Memory B cell (primary cell): ENCODE results near the gene BSN.
A peak's percentile ranks its signal among the peaks of the same experiment; 100 is the strongest.

Experiments used
- ATAC-seq: fragments of 150-1000 bp; cut with Tn5 transposase; 2 replicates; pipeline ENCODE4 v1.10.0; 2021; ENCODE audit warnings: low read depth, mild to moderate bottlenecking, moderate library complexity
- DNase-seq, 2 donors: peaks; one replicate each; pipeline ENCODE4 v3.0.0; 2022; ENCODE audit warnings: low spot score in 2 of 2
- H3K27ac Mint-ChIP-seq: one replicate; pipeline ENCODE4 v1.8.0; 2022; ENCODE audit warnings: mild to moderate bottlenecking, moderate library complexity, mixed read lengths
- H3K27me3 Mint-ChIP-seq: one replicate; pipeline ENCODE4 v1.8.0; 2022; ENCODE audit warnings: mixed read lengths
- H3K36me3 Mint-ChIP-seq: one replicate; pipeline ENCODE4 v1.8.0; 2022; ENCODE audit warnings: mild to moderate bottlenecking, mixed read lengths
- H3K4me1 Mint-ChIP-seq: one replicate; pipeline ENCODE4 v1.8.0; 2022; ENCODE audit warnings: mixed read lengths
- H3K4me3 Mint-ChIP-seq: one replicate; pipeline ENCODE4 v1.8.0; 2022; ENCODE audit warnings: mild to moderate bottlenecking, moderate library complexity, mixed read lengths
- H3K9me3 Mint-ChIP-seq: one replicate; pipeline ENCODE4 v1.8.0; 2022; ENCODE audit warnings: mixed read lengths

BSN gene

DNA sequence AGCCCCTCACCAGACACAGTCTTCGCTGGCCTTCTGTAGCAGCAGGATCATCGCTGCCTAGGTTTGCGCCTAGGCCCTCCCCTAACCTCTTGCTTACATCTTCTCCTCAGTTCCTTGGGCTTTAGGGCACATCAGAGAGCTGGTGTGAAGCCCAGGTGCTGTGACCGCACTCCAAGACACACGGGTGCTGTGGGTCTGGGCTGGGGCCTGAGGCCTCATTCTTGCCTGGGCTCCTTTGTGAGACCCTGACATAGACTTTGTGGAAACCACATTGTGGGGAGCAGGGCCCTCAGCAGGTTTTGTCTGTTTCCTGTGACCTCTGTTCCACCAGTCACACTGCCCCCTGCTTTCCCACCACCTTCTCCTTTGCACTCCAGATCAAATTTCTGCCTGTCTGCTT lies 157.2 kb downstream of the BSN start:
- Mint-ChIP-seq H3K27me3 (no peaks in the 10 kb centered on the region), H3K4me3 (no peak overlapping the region), H3K4me1 (peaks cover 6% of the 10 kb centered on the region), H3K36me3 (peaks cover 7% of the 10 kb centered on the region), H3K27ac (no peak overlapping the region), H3K9me3 (no peaks in the 10 kb centered on the region)
- ATAC-seq (no peak), DNase-seq (no peak)

DNA sequence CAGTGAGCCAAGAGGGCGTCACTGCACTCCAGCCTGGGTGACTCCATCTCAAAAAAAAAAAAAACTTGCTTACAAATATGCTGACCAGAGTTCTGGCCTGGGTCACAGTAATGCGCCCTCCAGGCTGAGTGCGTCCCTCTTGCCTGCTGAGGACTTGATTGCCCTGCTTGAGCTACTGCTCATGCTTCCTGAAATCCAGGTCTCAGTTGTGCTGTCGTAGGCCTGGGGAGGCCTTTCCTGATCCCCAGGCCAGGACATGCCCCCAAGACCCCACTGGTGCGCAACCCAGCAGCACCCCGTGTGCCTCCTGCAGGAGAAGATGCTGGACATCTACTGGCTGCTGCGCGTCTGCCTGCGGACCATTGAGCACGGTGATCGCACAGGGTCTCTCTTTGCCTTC lies 157.9 kb downstream of the BSN start:
- Mint-ChIP-seq H3K27ac (no peak overlapping the region), H3K27me3 (no peaks in the 10 kb centered on the region), H3K9me3 (no peaks in the 10 kb centered on the region), H3K4me3 (no peak overlapping the region), H3K36me3 (peaks cover 5% of the 10 kb centered on the region), H3K4me1 (peaks cover 4% of the 10 kb centered on the region)
- ATAC-seq (no peak), DNase-seq (no peak)

DNA sequence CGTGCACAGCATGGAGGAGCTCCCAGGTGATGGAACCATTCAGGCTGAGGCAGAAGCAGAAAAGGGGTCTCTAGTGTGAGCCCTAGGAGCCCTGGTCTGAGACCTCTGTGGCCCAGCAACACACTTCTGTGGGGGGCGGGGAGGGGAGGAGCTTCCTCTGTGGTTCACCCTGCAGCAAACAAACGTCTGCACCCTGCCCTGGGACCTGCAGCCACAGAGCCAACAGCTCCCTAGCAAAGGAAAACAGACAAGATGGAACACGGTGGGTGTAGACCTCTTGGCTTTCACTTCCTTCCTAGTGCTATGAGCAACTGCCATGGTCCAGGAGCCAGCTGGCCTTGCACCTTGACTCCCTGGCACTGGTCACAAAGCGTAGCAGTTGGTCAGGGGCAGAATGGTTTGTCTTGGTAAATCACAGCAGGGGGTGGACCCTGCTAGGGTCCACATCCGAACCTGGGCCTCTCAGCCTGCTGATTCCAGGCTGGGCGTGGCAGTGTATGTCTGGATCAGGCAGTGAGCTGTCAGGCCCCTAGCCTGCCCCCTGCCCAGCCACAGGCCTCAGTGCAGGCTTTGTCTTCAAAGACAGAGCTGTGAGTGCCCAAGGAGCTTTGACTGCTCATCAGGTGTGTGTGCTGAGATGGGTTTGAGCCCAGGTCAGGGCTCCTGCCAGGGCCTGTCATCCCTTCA lies 158.5 kb downstream of the BSN start:
- ATAC-seq (no peak), DNase-seq (no peak)
- no peak overlapping the region for H3K27ac Mint-ChIP-seq
- no peak overlapping the region for H3K4me3 Mint-ChIP-seq
- H3K9me3 Mint-ChIP-seq, result no peaks in the 10 kb centered on the region
- H3K4me1 Mint-ChIP-seq, result peaks cover under 1% of the 10 kb centered on the region
- H3K36me3 Mint-ChIP-seq, result peaks cover 4% of the 10 kb centered on the region
- no peaks in the 10 kb centered on the region for H3K27me3 Mint-ChIP-seq

DNA sequence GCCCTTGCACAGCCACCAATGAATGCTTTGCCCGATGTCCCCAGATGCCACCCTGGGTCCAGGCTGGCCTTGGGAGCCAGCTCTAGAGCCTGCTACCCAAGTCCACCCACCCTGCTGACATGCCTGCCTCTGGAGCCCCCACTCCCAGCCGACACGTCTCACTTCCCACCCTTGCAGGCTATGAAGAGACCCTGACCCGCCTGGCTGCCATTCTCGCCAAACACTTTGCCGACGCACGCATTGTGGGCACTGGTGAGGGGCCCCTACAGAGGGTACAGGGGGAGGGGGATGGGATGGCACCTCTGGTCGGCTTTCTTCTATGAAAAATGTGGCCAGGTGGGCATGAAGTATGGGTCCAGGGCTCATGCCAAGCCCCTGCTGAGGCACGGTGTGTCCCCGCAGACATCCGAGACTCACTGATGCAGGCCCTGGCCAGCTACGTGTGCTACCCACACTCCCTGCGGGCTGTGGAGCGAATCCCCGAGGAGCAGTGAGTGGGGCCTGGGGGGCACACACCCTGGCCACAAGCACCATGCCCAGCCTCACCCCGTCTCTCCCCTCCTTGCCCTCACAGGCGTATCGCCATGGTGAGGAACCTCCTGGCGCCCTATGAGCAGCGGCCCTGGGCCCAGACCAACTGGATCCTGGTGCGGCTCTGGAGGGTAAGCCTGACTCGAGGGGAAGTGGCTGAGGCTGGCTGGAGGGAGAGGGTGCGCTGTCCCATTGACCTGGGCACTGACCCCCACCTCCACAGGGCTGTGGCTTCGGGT lies 159.2 kb downstream of the BSN start:
- Mint-ChIP-seq H3K36me3 (peaks cover 2% of the 10 kb centered on the region), H3K27ac (no peak overlapping the region), H3K4me1 (peaks cover under 1% of the 10 kb centered on the region), H3K27me3 (no peaks in the 10 kb centered on the region), H3K4me3 (no peak overlapping the region), H3K9me3 (no peaks in the 10 kb centered on the region)
- ATAC-seq (no peak), DNase-seq (no peak)

DNA sequence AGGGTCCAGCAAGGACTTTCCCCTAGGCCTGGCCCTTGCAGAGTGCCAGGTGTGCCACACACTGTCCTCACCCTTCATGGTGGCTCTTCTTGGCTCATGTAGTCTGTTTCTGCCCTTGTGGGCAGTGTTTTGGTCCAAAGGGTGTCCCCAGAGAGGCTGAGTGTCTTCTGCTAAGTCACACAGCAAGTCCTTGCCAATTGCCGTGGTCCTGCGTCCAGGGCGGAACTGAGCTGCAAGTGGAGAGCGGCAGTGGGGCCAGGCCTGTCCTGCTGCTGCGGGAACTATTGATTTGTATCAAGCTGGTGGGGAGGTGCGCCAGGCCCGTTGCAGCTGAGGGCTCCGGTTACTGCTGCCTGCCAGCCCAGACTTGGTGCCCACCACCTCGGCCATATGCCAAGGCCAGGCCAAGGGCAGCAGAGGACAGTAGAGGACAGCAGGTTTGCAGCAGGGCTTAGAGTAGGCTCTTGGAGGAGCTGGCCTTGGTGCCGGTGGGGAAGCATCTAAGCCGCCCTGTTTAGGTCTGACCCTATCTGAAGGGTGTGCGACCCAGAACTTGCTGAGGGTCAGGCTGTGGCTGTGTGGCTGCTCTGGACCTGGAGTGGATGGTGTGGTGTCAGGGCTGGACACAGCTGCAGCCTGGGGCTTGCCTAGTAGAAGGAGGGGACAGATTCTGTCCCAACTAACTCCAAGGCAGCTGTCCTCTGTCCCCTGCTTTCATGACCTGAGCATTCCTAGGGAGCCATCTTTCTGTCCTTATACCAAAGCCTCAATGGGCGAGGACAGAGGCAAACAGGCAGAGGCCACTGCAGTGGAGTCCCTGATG lies 160.7 kb downstream of the BSN start:
- DNase-seq, result no peak
- H3K4me3 Mint-ChIP-seq, result no peak overlapping the region
- peaks cover 2% of the 10 kb centered on the region for H3K36me3 Mint-ChIP-seq
- no peaks in the 10 kb centered on the region for H3K9me3 Mint-ChIP-seq
- H3K27me3 Mint-ChIP-seq, result no peaks in the 10 kb centered on the region
- ATAC-seq, result no peak
- no peak overlapping the region for H3K27ac Mint-ChIP-seq
- H3K4me1 Mint-ChIP-seq, result peaks cover 8% of the 10 kb centered on the region

DNA sequence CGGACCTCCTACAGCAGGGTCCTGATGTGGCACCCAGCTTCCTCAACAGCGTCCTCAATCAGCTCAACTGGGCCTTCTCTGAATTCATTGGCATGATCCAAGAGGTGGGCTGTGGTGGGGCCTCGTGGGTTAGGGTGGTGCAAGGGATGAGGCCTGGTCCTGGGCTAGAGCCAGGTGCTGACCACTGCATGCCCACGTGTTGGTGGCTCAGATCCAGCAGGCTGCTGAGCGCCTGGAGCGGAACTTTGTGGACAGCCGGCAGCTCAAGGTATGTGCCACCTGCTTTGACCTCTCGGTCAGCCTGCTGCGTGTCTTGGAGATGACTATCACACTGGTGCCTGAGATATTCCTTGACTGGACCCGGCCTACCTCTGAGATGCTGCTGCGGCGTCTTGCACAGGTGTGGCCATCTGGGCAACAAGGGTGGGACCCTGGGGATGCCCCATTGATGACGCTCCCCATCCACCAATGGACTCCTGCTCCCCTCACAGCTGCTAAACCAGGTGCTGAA lies 161.4 kb downstream of the BSN start:
- DNase-seq (no peak), ATAC-seq (no peak)
- Mint-ChIP-seq H3K36me3 (peaks cover 2% of the 10 kb centered on the region), H3K4me1 (peaks cover 8% of the 10 kb centered on the region), H3K9me3 (no peaks in the 10 kb centered on the region), H3K27ac (no peak overlapping the region), H3K27me3 (no peaks in the 10 kb centered on the region), H3K4me3 (no peak overlapping the region)

DNA sequence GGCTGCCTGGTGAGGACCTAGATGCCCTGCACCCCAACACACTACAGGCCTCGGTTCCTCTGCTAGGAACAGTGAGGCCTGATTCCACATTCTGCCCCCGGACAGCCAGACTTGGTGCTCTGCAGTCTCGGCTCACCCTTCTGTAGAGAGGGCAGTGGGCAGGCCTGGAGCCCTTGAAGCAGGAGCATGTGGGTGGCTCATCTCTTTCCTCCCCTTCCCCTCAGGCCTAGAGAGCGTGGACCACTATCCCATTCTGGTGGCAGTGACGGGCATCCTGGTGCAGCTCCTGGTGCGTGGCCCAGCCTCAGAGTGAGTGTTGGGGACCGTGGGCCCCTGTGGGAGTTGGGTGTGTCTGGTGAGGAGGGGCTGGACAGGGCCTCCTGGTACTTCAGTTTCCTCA lies 161.9 kb downstream of the BSN start:
- H3K27me3 Mint-ChIP-seq, result no peaks in the 10 kb centered on the region
- no peak for ATAC-seq
- no peaks in the 10 kb centered on the region for H3K9me3 Mint-ChIP-seq
- peaks cover 12% of the 10 kb centered on the region for H3K4me1 Mint-ChIP-seq
- no peak for DNase-seq
- H3K36me3 Mint-ChIP-seq, result peaks cover 2% of the 10 kb centered on the region
- H3K4me3 Mint-ChIP-seq, result no peak overlapping the region
- no peak overlapping the region for H3K27ac Mint-ChIP-seq

DNA sequence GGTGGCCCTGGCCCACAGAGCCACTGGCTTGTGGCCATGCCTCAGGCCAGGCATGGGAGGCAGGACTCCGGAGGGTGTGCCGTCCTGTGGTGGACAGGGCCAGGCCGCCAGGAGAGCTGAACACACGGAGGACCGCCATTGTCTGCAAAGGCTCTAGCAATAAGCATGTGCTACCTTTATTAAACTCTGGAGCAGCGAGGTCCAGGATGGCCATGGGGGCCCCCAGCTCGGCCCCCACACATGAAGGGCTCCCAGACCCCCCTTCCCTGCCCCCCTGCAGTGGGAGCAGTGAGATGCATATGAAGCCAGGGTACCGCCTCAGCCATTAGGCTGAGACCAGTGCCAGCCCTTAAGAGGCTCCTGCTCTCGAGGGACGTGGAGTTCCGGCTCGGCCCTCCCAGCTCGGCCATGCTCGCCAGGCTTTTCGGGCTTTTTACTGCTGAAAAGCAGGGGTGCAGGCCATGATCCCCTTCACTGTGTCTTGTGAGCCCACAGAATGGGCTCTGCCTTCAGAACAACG lies 162.5 kb downstream of the BSN start:
- Mint-ChIP-seq H3K9me3 (no peaks in the 10 kb centered on the region), H3K27me3 (no peaks in the 10 kb centered on the region), H3K4me3 (no peak overlapping the region), H3K27ac (no peak overlapping the region), H3K36me3 (peaks cover 2% of the 10 kb centered on the region), H3K4me1 (peaks cover 14% of the 10 kb centered on the region)
- ATAC-seq (no peak), DNase-seq (no peak)

DNA sequence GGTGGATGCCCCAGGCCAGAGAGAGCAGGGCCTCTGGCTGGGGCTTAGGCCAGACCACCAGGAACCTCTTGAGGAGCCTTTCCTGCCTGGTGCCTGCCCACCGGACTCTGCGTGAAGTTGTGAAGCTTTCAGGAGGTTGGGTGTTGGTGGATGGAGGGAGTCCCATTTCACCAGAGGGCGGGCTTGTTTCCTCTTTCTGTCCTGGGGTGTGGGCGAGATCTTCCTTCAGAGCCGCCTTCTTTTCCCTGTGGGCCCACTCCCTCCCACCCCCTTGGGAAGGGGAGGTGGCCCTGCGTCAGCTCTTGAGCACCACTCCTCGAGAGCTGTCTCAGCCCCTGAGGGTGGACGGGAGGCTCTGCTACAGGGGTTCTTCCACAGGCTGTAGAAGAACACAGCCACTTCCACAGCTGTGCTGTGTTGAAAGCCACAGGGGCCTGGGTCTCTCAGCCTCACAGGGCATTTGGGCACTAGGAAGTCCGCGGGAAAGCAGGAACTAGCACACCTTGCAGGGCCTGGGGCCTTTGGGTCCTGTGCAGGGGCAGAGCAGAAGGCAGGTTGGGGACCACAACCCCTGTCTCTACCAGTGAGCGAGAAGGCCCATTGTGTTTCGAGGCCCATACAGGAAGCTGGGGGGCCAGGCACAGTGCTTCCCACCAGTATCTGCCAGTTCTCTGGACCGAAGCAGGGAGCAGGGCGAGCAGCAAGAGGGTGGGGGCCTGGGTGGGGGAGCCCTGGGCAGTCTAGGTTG lies 163.1 kb downstream of the BSN start:
- DNase-seq, result no peak
- no peaks in the 10 kb centered on the region for H3K27me3 Mint-ChIP-seq
- H3K4me3 Mint-ChIP-seq, result peak overlapping the region; percentile 46
- no peak for ATAC-seq
- no peaks in the 10 kb centered on the region for H3K9me3 Mint-ChIP-seq
- H3K36me3 Mint-ChIP-seq, result peaks cover 2% of the 10 kb centered on the region
- no peak overlapping the region for H3K27ac Mint-ChIP-seq
- peaks cover 15% of the 10 kb centered on the region for H3K4me1 Mint-ChIP-seq

DNA sequence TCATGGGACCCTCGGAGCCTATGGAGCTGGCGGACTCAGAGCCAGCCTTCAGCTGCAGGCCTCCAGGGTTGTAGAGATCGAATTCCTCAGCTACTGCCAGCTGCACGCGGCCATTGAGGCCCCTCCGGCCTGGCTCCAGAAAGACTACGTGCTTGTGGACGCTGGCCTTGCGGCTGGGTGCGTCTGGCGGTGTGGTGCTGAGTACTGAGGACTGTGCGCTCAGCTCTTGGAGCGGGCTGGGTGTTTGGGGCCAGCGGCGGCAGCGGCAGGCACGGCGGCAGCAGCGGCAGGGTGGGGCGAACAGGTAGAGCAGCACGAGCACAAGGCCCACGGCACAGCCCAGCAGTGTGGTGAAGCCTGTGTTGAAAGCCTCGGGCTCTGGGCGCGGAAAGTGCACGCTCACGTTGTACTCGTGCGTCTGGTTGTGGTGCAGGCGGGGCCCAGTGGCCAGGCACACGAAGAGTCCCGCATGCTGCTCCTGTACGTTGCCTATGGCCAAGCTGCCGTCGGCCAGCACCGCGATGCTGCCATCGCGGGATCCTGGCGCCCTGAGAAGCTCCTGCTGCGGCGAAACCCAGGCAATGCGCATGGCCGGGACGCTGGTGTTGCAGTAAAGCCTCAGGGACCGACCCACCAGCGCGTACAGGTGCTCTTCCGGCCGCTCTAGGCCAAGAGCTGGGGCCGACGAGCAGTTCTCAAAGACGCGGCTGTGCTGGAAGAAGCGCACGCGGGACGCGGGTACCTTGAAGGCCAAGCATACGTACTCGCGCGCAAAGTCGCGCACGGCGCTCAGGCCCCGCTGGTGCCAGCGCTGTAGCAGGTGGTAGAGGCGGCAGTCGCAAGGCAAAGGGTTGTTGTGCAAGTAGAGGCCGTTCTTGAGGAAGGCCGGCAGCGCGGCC lies 163.9 kb downstream of the BSN start:
- Mint-ChIP-seq H3K4me1 (peaks cover 21% of the 10 kb centered on the region), H3K9me3 (no peaks in the 10 kb centered on the region), H3K27ac (no peak overlapping the region), H3K36me3 (peaks cover 2% of the 10 kb centered on the region), H3K4me3 (peak overlapping the region; percentile 90), H3K27me3 (no peaks in the 10 kb centered on the region)
- DNase-seq, result no peak
- no peak for ATAC-seq

DNA sequence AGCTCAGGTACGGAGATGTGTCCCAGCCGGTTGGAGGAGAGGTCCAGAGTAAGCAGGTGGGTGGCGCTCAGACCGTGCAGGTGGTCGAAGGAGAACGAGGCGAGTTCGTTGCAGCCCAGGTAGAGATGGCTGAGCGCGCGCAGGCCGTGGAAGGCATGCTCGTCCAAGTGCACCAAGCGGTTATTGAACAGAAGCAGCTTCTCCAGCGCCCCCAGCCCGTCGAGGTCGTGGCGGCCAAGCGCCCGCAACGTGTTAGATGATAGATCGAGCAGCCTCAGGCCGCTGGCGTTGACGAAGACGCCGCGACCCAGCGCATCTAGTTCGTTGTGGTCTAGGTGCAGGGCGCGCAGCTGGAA lies 164.6 kb downstream of the BSN start:
- ATAC-seq (no peak), DNase-seq (no peak)
- peaks cover 2% of the 10 kb centered on the region for H3K36me3 Mint-ChIP-seq
- H3K4me3 Mint-ChIP-seq, result peak overlapping the region; percentile 90
- no peaks in the 10 kb centered on the region for H3K9me3 Mint-ChIP-seq
- H3K4me1 Mint-ChIP-seq, result peaks cover 23% of the 10 kb centered on the region
- no peaks in the 10 kb centered on the region for H3K27me3 Mint-ChIP-seq
- H3K27ac Mint-ChIP-seq, result peak overlapping the region; percentile 90

DNA sequence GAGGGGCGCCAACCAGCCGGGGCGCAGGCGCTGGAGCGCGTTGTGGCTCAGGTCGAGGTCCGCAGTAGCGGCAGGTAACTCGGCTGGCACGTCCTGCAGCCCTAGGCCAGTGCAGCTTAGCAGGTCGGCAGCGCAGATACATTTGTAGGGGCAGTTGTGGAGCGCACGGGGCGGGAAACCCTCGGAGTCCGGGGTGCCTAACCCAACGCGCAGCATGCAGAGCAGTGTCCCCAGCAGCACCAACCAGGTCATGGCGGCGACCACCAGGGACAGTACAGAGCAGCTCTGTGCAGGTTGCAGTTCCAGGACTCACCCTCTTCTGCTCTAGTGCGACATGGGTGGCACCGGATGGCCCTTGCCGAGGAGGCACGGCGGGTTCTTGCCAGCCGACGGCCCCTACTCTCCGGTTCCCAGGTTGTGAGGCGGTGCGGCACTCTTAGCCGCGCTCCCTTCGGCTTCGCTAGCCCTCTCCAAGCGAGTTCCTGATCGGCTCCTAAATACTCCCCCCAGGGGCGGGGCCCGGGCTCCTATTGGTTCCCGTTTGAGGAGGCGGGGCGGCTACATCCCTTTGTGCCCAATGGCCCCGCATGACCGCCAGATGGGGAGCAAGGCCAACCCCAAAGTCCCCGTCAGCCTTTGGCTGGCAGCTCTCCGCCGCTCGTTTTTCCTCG lies 165.1 kb downstream of the BSN start, which contains the start of gene AMIGO3:
Gene AMIGO3 (minus strand): TSS at position 471 of the 671 bp plus-strand sequence. CDS start 219 bp downstream, at position 252.
- H3K4me3 Mint-ChIP-seq, result peak within 1 kb of the TSS; percentile 90
- no peaks in the 10 kb centered on the region for H3K9me3 Mint-ChIP-seq
- DNase-seq (peak; percentile 90 to 92), ATAC-seq (peak; percentile 64)
- peaks cover 27% of the 10 kb centered on the region for H3K4me1 Mint-ChIP-seq
- H3K27ac Mint-ChIP-seq, result peak within 1 kb of the TSS; percentile 90
- H3K27me3 Mint-ChIP-seq, result no peaks in the 10 kb centered on the region
- peaks cover 2% of the 10 kb centered on the region for H3K36me3 Mint-ChIP-seq
